ENCODE measurements around the gene LRP6. TPM values are rescaled to one million over a fixed set of nuclear protein-coding genes. Genes with fewer than 3 reads are reported as not detected.

The LRP6 gene
- total and polyA plus RNA-seq, 2 of the 13 experiments (the other 11 are each of a cell fraction or from before 2014, with no cell fraction given), result 33.8 to 42.0 TPM

- POLR2A ChIA-PET, result no interaction called here
- 44% methylated on average over 12 of the region's 14 CpGs for WGBS (ENCODE audit: low lambda C conversion rate)
- DNase-seq (ENCODE audit: low spot score) (peak; percentile 14), ATAC-seq (peak; percentile 72), FAIRE-seq (no peak)
- H4K20me1 ChIP-seq (ENCODE audit: insufficient read depth, low read length), result no peaks in the 10 kb centered on the region
- H3K9ac ChIP-seq (ENCODE audit: insufficient read depth, low read depth, low read length), result no peak overlapping the region
- H3K27me3 ChIP-seq (ENCODE audit: control insufficient read depth in 1 of 2, insufficient read depth in 2 of 2, low read length in 2 of 2), result peaks cover 0 to 3% of the 10 kb centered on the region in 2 experiments; a peak in 1 of 5 replicates
- H3K79me2 ChIP-seq (ENCODE audit: insufficient read depth, low read length), result no peaks in the 10 kb centered on the region
- no peaks in the 10 kb centered on the region for H3K9me3 ChIP-seq (ENCODE audit: low read length)
- intact Hi-C loops (cut with micrococcal nuclease; ENCODE audit: unreplicated experiment), result loop anchor here (10.0 kb wide), 1 partner anchor 73 kb away; no protein-coding TSS in a partner anchor
- no peak overlapping the region for H3K27ac ChIP-seq (ENCODE audit: extremely low read length, insufficient read depth, low read length)
- BruUV-seq (replicated peaks), result no TSS peak
- H3K4me3 ChIP-seq (replicated peaks in 1 of 3; ENCODE audit: insufficient read depth in 1 of 3, low read depth in 2 of 3, low read length in 3 of 3), result peak overlapping the region in 1 of 3 experiments; percentile 40; a peak in 1 of 6 replicates
- in situ Hi-C loops (cut with HindIII; ENCODE audit: extremely low pct_ligation_motif_present, low pct_unique_long_range_greater_than_20kb), result loop anchor here (25.0 kb wide), 1 partner anchor 620 kb away; the partner anchor contains the start of gene CDKN1B
- peaks cover 56% of the 10 kb centered on the region for H3K4me1 ChIP-seq (ENCODE audit: insufficient read depth, low read length)
- 0 out of 2 replicates have a peak, but pooled peaks have one; percentile 30 for TF ChIP-seq BORCS8-MEF2B (CRISPR knock-in tag; IDR thresholded peaks at IDR 0.05)
- peak; percentile 26 for TF ChIP-seq AGO2 (optimal IDR thresholded peaks at IDR 0.05; ENCODE audit: low read depth, low read length)
- TF ChIP-seq MTA1 (CRISPR knock-in tag; IDR thresholded peaks at IDR 0.05; ENCODE audit: borderline replicate concordance), result 0 out of 2 replicates have a peak, but pooled peaks have one; percentile 26
- no peak for TF ChIP-seq ZNF749 (CRISPR knock-in tag; IDR thresholded peaks at IDR 0.05; ENCODE audit: borderline replicate concordance)
- peak; percentile 70; the same call in 1 of the 2 replicates for TF ChIP-seq ZNF768 (CRISPR knock-in tag; IDR thresholded peaks at IDR 0.05)
- 0 out of 2 replicates have a peak, but pooled peaks have one; percentile 49 for TF ChIP-seq ZNF280B (CRISPR knock-in tag; IDR thresholded peaks at IDR 0.05; ENCODE audit: borderline replicate concordance)
- peak; percentile 62 for TF ChIP-seq ZNF687 (CRISPR knock-in tag; IDR thresholded peaks at IDR 0.05)
- TF ChIP-seq SALL1 (CRISPR knock-in tag; IDR thresholded peaks at IDR 0.05), result peak; percentile 46
- no peak for TF ChIP-seq ZNF296 (CRISPR knock-in tag; conservative IDR thresholded peaks at IDR 0.05)
- TF ChIP-seq ZNF343 (CRISPR knock-in tag; IDR thresholded peaks at IDR 0.05), result 0 out of 2 replicates have a peak, but pooled peaks have one; percentile 39
- TF ChIP-seq THYN1 (CRISPR knock-in tag; IDR thresholded peaks at IDR 0.05; ENCODE audit: borderline replicate concordance, low read depth), result no peak
- no peak for TF ChIP-seq CTCF (CRISPR knock-in tag; IDR thresholded peaks at IDR 0.05)
- peak; percentile 49; the same call in 1 of the 2 replicates for TF ChIP-seq MAX (IDR thresholded peaks at IDR 0.05)
- no peak overlapping the region for H2AFZ ChIP-seq (ENCODE audit: low read length)
- CTCF ChIA-PET (ENCODE audit: low intra/inter-chr PET ratio, low total read pairs), result no interaction called here
- peak overlapping the region; percentile 59 for H3K4me2 ChIP-seq (ENCODE audit: low read depth, low read length)
- H3K36me3 ChIP-seq (replicated peaks in 1 of 2; ENCODE audit: control insufficient read depth in 1 of 2, insufficient read depth in 2 of 2, low read length in 2 of 2), result no peaks in the 10 kb centered on the region
Observed at GRCh38 chr12:12091977-12092663, 174.7 kb downstream of the LRP6 start.

Measured in HepG2 (cell line).